IMR-90 (cell line): ENCODE data around the gene MAP1LC3A. TPM values are rescaled to one million over a fixed set of nuclear protein-coding genes. Genes with fewer than 3 reads are reported as not detected.

Experiments
- BHLHE40 ChIP-seq: fragments of 150-350 bp; IDR thresholded peaks from 2 replicates; pipeline ENCODE4 v1.6.1; 2016; ENCODE audit warnings: mild to moderate bottlenecking, low read depth, low read length
- CEBPB ChIP-seq: IDR thresholded peaks from 2 replicates; pipeline ENCODE4 v1.6.1; 2012; ENCODE audit warnings: low read depth, low read length, improper control_type of control experiment
- CHD1 ChIP-seq: IDR thresholded peaks from 2 replicates; pipeline ENCODE4 v1.6.1; 2012; ENCODE audit warnings: low read depth, low read length, improper control_type of control experiment
- FOS ChIP-seq: fragments of 150-350 bp; IDR thresholded peaks from 2 replicates; pipeline ENCODE4 v1.6.1; 2016; ENCODE audit warnings: low read depth, low read length
- MAZ ChIP-seq: IDR thresholded peaks from 2 replicates; pipeline ENCODE4 v1.6.1; 2012; ENCODE audit warnings: low read depth, mild to moderate bottlenecking, low read length, improper control_type of control experiment, moderate library complexity, borderline replicate concordance
- RAD21 ChIP-seq: IDR thresholded peaks from 2 replicates; pipeline ENCODE4 v1.6.1; 2012; ENCODE audit warnings: low read length, improper control_type of control experiment
- SMC3 ChIP-seq: fragments of 150-350 bp; IDR thresholded peaks from 2 replicates; pipeline ENCODE4 v1.6.1; 2016; ENCODE audit warnings: low read depth, mild to moderate bottlenecking, antibody characterized with exemption, low read length, moderate library complexity
- polyA plus RNA-seq, 3 experiments: library from polyadenylated mRNA; depleted of rRNA; stranded (reverse); fragments of >200 nt; gene quantifications; 2 replicates each; pipeline ENCODE4 v1.2.3, GENCODE V29; 2012; ENCODE audit warnings: low replicate concordance in 1 of 3
- total RNA-seq: library from RNA; depleted of rRNA; stranded (reverse); fragments of >200 nt; gene quantifications from 2 replicates; pipeline ENCODE4 v1.2.3, GENCODE V29; 2012

The MAP1LC3A gene
- total and polyA plus RNA-seq, 2 of the 4 experiments (the other 2 are of a cell fraction) = 10.0 to 39.7 TPM

- TF ChIP-seq FOS = no peak
- TF ChIP-seq MAZ = 0 out of 2 replicates have a peak, but pooled peaks have one; percentile 51
- TF ChIP-seq CEBPB = no peak
- no peak; the same call in 1 of the 2 replicates for TF ChIP-seq CHD1
- no peak for TF ChIP-seq BHLHE40
- no peak for TF ChIP-seq SMC3
- TF ChIP-seq RAD21 = no peak
These were observed at the start of gene MAP1LC3A (continued) for GRCh38 chr20:34558320-34559218.
